Spinal cord (tissue), 10 donors: ENCODE results near the gene BRAT1. TPM values are rescaled to one million over a fixed set of nuclear protein-coding genes. Genes with fewer than 3 reads are reported as not detected.
"Not testable (repeated sequence)": the region's sequence is repeated elsewhere in the genome, so short reads cannot be mapped to it uniquely, and the experiment has no call there.

Experiments used
- DNase-seq, 6 donors: peaks; one replicate each; pipeline versions ENCODE4 v3.0.0 to v3.0.0-alpha.2; 2013 to 2015; ENCODE audit warnings: low spot score in 6 of 6, low read depth in 4 of 6
- H3K27ac ChIP-seq: one replicate; pipeline ENCODE4 v1.5.1; 2013; ENCODE audit warnings: low read depth, low read length, control low read depth
- H3K27me3 ChIP-seq: one replicate; pipeline ENCODE4 v1.6.1; 2013; ENCODE audit warnings: low read length; ENCODE audit not compliant: control insufficient read depth, insufficient read depth
- H3K36me3 ChIP-seq: one replicate; pipeline ENCODE4 v1.6.1; 2013; ENCODE audit warnings: low read length; ENCODE audit not compliant: control insufficient read depth, insufficient read depth
- H3K4me1 ChIP-seq: one replicate; pipeline ENCODE4 v1.6.1; 2013; ENCODE audit warnings: low read length; ENCODE audit not compliant: control insufficient read depth, insufficient read depth
- H3K4me3 ChIP-seq: one replicate; pipeline ENCODE4 v1.5.1; 2013; ENCODE audit warnings: low read depth, low read length, control low read depth
- H3K9me3 ChIP-seq: one replicate; pipeline ENCODE4 v1.6.1; 2013; ENCODE audit warnings: low read length; ENCODE audit not compliant: control insufficient read depth, insufficient read depth
- WGBS: methylation state at CpG from one replicate; pipeline ENCODE4 v1.1.5; 2013; ENCODE audit warnings: missing lambda C conversion rate; ENCODE audit not compliant: insufficient coverage; 5-methylcytosine and 5-hydroxymethylcytosine counted together
- polyA plus RNA-seq, 2 donors: library from polyadenylated mRNA; unstranded; fragments of 120-200 nt; gene quantifications; one replicate each; pipeline ENCODE4 v1.2.1, GENCODE V29; 2013; ENCODE audit not compliant: insufficient read length in 2 of 2
- total RNA-seq, 2 donors: library from RNA; depleted of rRNA in 1 of 2; stranded (reverse); fragments of 120-200 nt in 1 of 2; fragments of >200 nt in 1 of 2; gene quantifications; one replicate each; pipeline versions ENCODE4 v1.2.3 to v1.2.4, GENCODE V29; 2013 to 2014
- donor health status: healthy.

BRAT1 gene
- total and polyA plus RNA-seq, 4 donors: 18.5 to 49.0 (median 37.6) TPM

DNA sequence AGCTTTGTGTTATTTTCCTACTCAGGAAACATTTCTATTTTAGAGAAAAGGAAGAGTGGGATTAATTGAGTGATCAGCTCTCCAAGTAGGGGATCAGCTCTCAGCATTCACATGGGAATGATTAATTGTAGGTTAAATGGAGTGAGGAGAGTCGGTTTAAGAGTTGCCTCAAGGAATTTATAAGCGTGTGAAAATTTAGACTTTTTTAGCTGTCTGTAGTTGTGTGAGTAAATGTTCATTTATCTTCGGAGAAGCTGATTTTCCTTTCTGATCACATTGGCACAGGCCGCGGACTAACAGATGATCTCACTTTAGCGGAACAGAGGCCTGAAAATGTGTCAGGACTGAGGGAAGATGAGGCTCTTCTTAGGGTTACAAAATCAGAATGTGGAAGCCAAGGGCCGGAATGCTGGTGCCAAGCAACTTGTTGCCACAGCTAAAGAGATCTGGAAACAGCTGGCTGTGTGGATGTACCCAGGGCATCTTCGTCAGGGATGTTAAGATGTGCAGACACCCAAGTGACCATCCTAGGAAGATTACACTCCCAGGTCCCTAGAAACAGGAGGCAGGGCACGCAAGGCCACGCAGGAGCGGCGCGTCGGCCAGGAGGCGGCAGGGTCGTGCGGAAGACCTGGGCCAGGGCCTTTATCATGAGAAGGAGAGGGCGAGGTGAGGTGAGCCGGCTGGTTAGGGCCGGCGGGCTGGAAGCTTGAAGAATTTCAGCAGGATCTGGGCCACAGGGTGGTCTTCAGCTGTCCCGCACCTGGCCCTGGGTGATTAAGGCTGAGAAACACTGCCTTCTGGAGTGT, 41.3 kb upstream of the BRAT1 start:
- Histone ChIP-seq H3K27ac (no peak overlapping the region), H3K27me3 (no peaks in the 10 kb centered on the region), H3K4me1 (peaks cover 31% of the 10 kb centered on the region), H3K36me3 (peaks cover 89% of the 10 kb centered on the region), H3K9me3 (no peaks in the 10 kb centered on the region), H3K4me3 (no peak overlapping the region)
- WGBS: 60% methylated on average over 22 of the region's 22 CpGs
- peak in 1 of 6 donors; percentile 64 for DNase-seq

DNA sequence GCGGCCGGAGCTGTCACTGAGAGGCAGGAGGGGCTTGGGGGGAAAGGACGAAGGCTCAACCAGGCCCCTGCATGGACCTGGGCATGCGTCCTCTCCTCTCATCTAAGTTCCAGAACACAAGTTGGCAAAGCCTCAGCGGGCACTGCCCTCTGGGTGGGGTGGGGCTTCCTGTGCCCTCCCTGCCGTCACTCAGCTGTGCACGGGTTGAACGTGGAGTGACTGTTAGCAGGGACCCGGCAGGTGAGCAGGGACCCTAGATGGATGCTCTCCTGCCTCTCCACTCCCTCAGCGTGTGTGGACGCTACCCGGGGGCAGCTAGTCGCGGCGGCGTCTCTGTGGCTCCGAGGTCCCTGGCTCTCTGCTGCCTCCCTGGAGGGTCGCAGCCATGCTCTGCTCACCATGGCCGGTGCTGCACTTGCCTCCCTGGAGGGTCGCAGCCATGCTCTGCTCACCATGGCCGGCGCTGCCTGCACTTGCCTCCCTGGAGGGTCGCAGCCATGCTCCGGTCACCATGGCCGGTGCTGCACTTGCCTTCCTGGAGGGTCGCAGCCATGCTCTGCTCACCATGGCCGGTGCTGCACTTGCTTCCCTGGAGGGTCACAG, 40.0 kb upstream of the BRAT1 start:
- H3K27ac ChIP-seq: no peak overlapping the region
- peaks cover 31% of the 10 kb centered on the region for H3K4me1 ChIP-seq
- H3K36me3 ChIP-seq: peaks cover 87% of the 10 kb centered on the region
- WGBS: 86% methylated on average over 24 of the region's 27 CpGs
- no peaks in the 10 kb centered on the region for H3K9me3 ChIP-seq
- no peak for DNase-seq
- no peak overlapping the region for H3K4me3 ChIP-seq
- H3K27me3 ChIP-seq: no peaks in the 10 kb centered on the region

DNA sequence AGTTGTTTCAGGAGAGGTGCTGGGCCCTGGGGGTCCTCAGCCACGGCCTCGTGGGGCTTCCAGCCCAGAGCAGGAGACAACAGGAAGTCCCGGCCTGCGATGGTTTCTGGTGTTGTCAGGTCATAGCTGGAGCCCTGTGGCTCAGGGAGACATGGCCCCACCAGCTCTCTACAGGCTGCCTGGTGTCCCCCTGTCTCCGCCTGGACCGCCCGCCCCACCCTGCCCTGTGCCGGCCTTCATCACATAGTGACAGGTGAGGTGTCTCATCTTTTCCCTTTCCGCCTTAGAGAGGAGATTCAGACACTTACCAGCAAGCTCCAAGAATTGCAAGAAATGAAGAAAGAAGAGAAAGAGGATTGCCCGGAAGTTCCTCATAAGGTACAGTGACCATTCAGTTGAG, 39.3 kb upstream of the BRAT1 start:
- no peak for DNase-seq
- H3K27ac ChIP-seq: no peak overlapping the region
- peaks cover 31% of the 10 kb centered on the region for H3K4me1 ChIP-seq
- peaks cover 89% of the 10 kb centered on the region for H3K36me3 ChIP-seq
- 77% methylated on average over 4 of the region's 10 CpGs for WGBS
- H3K4me3 ChIP-seq: no peak overlapping the region
- H3K27me3 ChIP-seq: no peaks in the 10 kb centered on the region
- no peaks in the 10 kb centered on the region for H3K9me3 ChIP-seq

DNA sequence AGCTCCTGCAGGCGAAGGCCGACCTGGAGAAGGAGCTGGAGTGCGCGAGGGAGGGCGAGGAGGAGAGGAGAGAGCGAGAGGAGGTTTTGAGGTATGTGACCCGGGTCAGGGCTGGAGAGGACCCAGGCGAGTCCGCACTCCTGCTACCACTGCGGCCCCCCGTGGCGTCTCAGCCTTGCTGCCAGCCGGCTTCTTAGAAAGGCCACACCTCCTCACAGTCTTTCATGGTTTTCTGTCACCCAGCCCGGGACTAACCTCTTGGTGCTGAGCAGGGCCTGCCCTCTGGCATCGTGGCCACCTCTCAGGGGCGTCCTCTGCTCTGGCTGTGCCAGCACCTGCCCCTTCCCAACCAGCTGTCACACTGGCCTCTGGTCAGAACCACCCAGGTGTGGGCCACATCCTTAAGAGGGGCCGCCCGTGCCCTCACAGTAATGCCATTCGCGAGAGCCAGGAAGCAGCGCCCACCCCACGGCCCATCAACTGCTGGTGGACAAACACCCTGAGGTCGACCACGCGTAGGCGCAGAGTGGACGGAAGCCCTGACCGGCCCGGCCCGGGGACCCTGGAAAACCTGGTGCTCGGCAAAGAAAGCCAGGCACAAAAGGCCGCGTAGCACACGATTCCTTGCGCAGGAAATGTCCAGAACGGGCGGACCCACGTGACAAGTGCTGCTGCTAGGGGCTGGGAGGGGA, 37.9 kb upstream of the BRAT1 start:
- Histone ChIP-seq H3K4me1 (peaks cover 24% of the 10 kb centered on the region), H3K27ac (no peak overlapping the region), H3K36me3 (peaks cover 88% of the 10 kb centered on the region), H3K9me3 (no peaks in the 10 kb centered on the region), H3K4me3 (no peak overlapping the region), H3K27me3 (no peaks in the 10 kb centered on the region)
- WGBS: 93% methylated on average over 38 of the region's 38 CpGs
- no peak for DNase-seq

DNA sequence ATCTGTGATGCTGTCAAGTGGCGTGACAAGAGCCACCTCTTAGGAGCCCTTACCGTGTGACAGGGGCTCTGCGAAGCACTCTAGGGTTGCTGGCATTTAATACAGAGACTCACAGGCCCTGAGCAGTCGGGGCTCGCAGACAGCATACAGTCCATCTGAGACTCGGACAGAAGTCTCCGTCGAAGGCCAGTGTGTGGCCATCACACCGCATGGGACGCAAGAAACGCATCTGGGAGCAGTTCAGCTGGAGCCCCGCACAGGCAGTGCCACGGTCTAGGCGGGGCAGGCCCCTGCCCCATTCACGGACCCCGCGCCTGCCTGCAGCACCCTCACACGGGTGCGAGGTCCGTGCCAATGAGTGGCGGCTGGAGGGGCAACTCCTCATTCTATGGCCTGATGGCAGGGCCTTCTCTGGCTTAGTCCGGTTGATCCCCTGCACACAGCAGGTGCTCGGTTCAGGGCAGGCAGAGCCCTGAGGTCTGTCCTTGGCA, 37.1 kb upstream of the BRAT1 start:
- Histone ChIP-seq H3K36me3 (peaks cover 91% of the 10 kb centered on the region), H3K4me1 (peaks cover 21% of the 10 kb centered on the region), H3K4me3 (no peak overlapping the region), H3K9me3 (no peaks in the 10 kb centered on the region), H3K27me3 (no peaks in the 10 kb centered on the region), H3K27ac (no peak overlapping the region)
- no peak for DNase-seq
- WGBS: 91% methylated on average over 22 of the region's 23 CpGs

DNA sequence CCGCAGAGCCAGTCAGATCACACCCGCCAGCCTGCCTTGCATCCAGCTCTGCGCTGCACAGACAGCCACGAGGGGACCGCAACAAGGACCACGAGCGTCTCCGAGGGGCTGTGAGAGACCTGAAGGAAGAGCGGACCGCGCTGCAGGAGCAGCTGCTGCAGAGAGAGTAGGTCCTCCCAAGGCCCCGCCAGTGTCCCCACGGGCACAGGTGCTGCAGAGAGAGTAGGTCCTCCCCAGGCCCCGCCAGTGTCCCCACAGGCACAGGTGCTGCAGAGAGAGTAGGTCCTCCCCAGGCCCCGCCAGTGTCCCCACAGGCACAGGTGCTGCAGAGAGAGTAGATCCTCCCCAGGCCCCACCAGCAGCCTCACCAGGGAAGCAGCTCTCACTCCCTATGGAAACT, 34.6 kb upstream of the BRAT1 start:
- peaks cover 96% of the 10 kb centered on the region for H3K36me3 ChIP-seq
- WGBS: 95% methylated on average over 15 of the region's 15 CpGs
- H3K9me3 ChIP-seq: not testable (repeated sequence)

DNA sequence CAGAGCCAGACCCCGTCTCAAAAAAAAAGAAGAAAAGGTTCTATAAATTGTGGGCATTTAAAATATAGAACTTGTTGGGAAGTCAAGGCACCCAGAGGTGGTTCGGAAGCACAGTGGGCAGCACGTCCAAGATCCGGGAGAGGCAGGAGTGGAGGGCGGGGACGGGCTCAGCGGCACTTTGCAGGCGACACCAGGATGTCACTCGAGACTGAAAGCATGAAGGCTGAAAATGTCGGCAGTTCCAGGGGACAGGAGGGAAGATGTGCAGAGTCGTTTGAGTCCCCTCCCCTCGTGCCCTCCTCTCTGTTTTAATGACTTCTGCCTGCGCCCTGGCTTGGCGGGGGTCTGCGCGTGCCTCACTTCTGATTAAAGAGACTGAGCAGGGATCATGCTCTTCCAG, 34.0 kb upstream of the BRAT1 start:
- Histone ChIP-seq H3K27me3 (no peaks in the 10 kb centered on the region), H3K4me1 (no peaks in the 10 kb centered on the region), H3K9me3 (no peaks in the 10 kb centered on the region), H3K4me3 (no peak overlapping the region), H3K27ac (no peak overlapping the region), H3K36me3 (peaks cover 96% of the 10 kb centered on the region)
- whole genome bisulfite sequencing: 85% methylated on average over 16 of the region's 16 CpGs
- no peak for DNase-seq

More for the DNA sequence above, 34.6 kb upstream of the BRAT1 start:
- not testable (repeated sequence) for H3K27ac ChIP-seq, H3K27me3 ChIP-seq, H3K4me3 ChIP-seq, H3K4me1 ChIP-seq, DNase-seq

DNA sequence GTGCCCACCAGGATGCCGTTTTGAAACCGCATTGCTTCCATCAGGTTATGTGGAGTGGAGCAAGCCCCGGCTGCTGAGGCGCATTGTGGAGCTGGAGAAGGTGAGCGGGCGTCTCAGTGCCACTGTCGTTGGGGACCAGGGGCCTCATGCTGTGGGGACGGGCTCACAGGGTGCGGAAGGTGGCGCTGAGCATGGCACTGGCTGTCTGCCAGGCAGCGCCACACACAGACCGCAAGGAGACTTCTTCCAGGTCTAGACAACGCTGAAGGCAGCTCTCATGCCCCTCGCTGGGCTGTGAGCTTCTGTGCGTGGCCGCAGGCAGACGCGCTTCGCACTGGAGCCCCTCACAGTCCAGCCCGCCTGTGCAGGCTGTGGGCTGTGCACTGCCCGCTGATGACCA, 32.5 kb upstream of the BRAT1 start:
- no peak for DNase-seq
- peaks cover 86% of the 10 kb centered on the region for H3K36me3 ChIP-seq
- no peaks in the 10 kb centered on the region for H3K4me1 ChIP-seq
- H3K27ac ChIP-seq: no peak overlapping the region
- H3K27me3 ChIP-seq: no peaks in the 10 kb centered on the region
- H3K9me3 ChIP-seq: no peaks in the 10 kb centered on the region
- 89% methylated on average over 21 of the region's 21 CpGs for WGBS
- H3K4me3 ChIP-seq: no peak overlapping the region

DNA sequence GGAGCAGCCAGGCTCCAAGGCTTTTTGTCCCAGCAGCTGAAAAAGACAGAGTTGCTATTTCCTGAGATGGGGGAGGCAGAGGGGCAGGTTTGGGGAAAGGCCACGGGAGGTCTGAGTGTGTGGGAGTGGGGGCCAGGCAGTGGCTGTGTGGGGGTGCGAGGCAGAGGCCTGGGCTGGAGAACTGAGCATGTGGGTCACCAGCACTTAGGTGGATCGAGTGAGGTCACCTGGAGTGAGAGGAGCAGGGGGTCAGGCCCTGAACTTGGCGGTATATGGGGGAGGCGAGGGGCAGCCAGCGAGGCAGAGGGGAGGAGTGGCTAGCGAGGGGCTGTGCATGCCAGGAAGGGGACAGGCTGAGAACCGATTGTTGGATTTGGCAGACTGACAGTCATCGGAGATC, 31.8 kb upstream of the BRAT1 start:
- peaks cover 3% of the 10 kb centered on the region for H3K4me1 ChIP-seq
- DNase-seq: no peak
- no peak overlapping the region for H3K27ac ChIP-seq
- WGBS: 81% methylated on average over 9 of the region's 9 CpGs
- no peak overlapping the region for H3K4me3 ChIP-seq
- peaks cover 84% of the 10 kb centered on the region for H3K36me3 ChIP-seq
- H3K9me3 ChIP-seq: no peaks in the 10 kb centered on the region
- H3K27me3 ChIP-seq: no peaks in the 10 kb centered on the region
